ENCODE results near the gene HLCS. TPM values are rescaled to one million over a fixed set of nuclear protein-coding genes. Genes with fewer than 3 reads are reported as not detected.

HLCS gene
- total and polyA plus RNA-seq, 2 of the 4 experiments (the other 2 are of a cell fraction) = 10.6 to 21.0 TPM

DNA sequence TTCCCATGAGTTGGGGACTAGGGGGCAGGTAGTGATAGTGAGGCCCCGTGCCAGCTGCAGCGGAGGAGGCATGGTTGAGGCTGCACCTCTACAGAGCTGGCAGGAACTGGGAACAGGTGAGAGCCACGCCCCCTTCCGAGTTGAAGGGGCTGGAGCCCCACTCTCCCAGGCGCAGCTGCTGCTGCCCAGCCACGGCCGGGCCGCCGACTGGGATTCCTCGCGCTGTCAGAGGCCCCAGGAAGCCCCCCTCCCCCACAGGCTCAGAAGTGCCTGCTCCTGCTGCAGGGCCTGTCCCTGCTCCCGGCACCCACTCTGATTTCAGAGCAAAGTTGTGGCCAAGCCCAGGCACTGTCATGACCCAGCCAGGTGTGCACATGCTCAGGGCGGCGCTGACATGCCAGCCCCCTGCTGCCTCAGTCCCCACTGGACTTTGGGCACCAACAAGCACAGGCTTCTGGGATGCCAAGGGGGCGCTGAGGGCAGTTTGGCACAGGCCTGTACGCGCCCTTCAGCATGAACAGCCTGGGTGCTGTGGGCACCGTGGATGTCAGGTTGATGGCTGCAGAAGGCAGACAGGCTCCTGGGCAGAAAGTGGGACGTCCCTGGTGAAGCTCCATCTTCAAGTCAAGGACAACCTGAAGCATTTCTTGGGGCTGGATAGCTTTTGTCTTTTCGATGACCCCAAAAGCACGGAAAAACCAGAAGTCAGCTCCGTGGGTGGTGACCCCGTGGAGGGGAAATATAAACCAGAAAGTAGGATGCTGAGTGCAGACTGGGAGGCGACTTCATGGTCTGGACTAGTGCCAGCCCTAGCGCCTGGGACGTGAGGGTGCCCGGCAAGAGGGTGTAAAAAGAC, 146.1 kb downstream of the HLCS start (continued):
- TF ChIP-seq, protein P1, sequence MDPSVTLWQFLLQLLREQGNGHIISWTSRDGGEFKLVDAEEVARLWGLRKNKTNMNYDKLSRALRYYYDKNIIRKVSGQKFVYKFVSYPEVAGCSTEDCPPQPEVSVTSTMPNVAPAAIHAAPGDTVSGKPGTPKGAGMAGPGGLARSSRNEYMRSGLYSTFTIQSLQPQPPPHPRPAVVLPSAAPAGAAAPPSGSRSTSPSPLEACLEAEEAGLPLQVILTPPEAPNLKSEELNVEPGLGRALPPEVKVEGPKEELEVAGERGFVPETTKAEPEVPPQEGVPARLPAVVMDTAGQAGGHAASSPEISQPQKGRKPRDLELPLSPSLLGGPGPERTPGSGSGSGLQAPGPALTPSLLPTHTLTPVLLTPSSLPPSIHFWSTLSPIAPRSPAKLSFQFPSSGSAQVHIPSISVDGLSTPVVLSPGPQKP (IDR thresholded peaks at IDR 0.05; ENCODE audit: borderline replicate concordance, low read depth, low read length) = no peak
- TF ChIP-seq BHLHE40 (IDR thresholded peaks at IDR 0.05; ENCODE audit: low read depth, low read length) = no peak

DNA sequence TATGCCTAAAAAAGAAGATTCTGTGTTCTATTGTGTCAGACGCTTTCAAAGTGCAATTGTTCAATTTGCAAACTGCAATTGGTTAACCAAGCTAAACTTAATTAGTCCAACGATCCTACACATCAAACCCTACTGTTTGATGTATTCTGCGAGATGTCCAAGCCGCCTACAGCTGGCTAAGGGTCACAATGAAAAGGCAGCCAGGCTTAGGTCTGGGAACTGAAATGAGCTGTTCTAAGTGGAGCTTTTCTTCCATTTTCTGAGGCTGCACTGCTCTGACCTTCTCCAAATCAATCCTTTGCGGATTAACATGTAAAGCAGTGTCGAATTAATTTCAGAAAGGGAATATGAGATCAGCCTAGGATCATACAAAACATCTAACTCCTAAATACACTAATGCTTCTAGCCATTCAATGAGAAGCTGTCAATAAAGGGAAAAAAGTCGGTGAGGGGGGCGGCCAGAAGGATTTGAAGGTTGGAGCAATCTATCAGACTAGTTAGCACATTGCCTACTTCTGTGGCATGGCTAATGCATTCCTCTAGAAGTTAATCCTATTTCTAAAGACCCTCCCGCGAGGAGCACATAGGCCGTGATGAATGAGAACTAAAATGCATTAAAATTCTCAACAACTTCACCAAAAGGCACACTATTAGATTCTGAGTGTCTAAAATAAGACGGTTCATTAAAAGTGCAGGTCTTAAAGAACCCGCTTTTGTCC, 148.6 kb downstream of the HLCS start:
- Histone ChIP-seq H4K91ac (ENCODE audit: insufficient read depth, low read depth, low read length) (no peak overlapping the region), H3K23ac (ENCODE audit: low read depth, low read length) (no peak overlapping the region), H3K9me1 (ENCODE audit: insufficient read depth, low read length) (peaks cover 16% of the 10 kb centered on the region), H2BK5ac (ENCODE audit: low read depth, low read length, poor library complexity, severe bottlenecking) (no peak overlapping the region), H3K9me3 (ENCODE audit: control insufficient read depth, insufficient read depth, low read length) (no peaks in the 10 kb centered on the region), H2AK9ac (replicated peaks; ENCODE audit: low read depth, low read length, poor library complexity) (no peak overlapping the region), H4K8ac (ENCODE audit: low read depth in 2 of 2, low read length in 2 of 2) (no peak overlapping the region), H3K4me2 (ENCODE audit: low read depth, low read length) (no peak overlapping the region), H2BK20ac (ENCODE audit: low read depth, low read length) (no peak overlapping the region), H3K4me3 (ENCODE audit: insufficient read depth, low read depth, low read length) (no peak overlapping the region), H2AFZ (replicated peaks; ENCODE audit: low read length, poor library complexity) (no peak overlapping the region), H2AK5ac (ENCODE audit: low read depth, low read length) (no peak overlapping the region), H3K27ac (ENCODE audit: insufficient read depth, low read length) (no peak overlapping the region), H2BK15ac (ENCODE audit: low read depth, low read length) (no peak overlapping the region), H3K9ac (ENCODE audit: low read depth, low read length) (no peak overlapping the region), H4K5ac (ENCODE audit: low read depth, low read length) (no peak overlapping the region), H4K20me1 (ENCODE audit: insufficient read depth, low read length) (no peaks in the 10 kb centered on the region), H2BK120ac (ENCODE audit: low read depth, low read length) (no peak overlapping the region), H3K4me1 (ENCODE audit: control insufficient read depth, insufficient read depth, low read length) (peaks cover 7% of the 10 kb centered on the region; the same call in 1 of the 2 replicates), H3K56ac (ENCODE audit: extremely low read depth, insufficient read depth, low read length) (no peak overlapping the region), H3K18ac (ENCODE audit: low read depth, low read length) (no peak overlapping the region), H3K27me3 (ENCODE audit: control insufficient read depth, insufficient read depth, low read length) (no peaks in the 10 kb centered on the region), H3K79me1 (ENCODE audit: low read depth in 1 of 2, low read length in 2 of 2) (0 out of 4 replicates have a peak, but pooled peaks cover 0 to 4% of the 10 kb centered on the region in 2 experiments), H3K36me3 (ENCODE audit: control insufficient read depth, insufficient read depth, low read length) (no peaks in the 10 kb centered on the region), H3K4ac (ENCODE audit: low read depth, low read length) (no peak overlapping the region), H3K14ac (replicated peaks; ENCODE audit: low read depth, low read length) (no peak overlapping the region)
- intact Hi-C loops (cut with micrococcal nuclease) = no loop called here
- BruUV-seq (replicated peaks) = no TSS peak
- dilution Hi-C loops (cut with HindIII; ENCODE audit: low sequenced_read_pairs, unreplicated experiment) = no loop called here
- POLR2A ChIA-PET (ENCODE audit: unreplicated experiment) = no interaction called here
- ATAC-seq (ENCODE audit: low read depth) (no peak), DNase-seq (no peak)
- no CpG with 5 or more reads among the region's 13 CpGs for WGBS, 2 experiments (ENCODE audit: extremely low coverage in 2 of 2, insufficient read length in 1 of 2)
- CTCF ChIA-PET = no interaction called here
- in situ Hi-C loops (cut with MboI; ENCODE audit: low sequenced_read_pairs) = no loop called here
- TF ChIP-seq RCOR1 (IDR thresholded peaks at IDR 0.05; ENCODE audit: insufficient replicate concordance, low read length) (no peak), RAD21 (IDR thresholded peaks at IDR 0.05; ENCODE audit: low read length) (no peak), CHD1 (IDR thresholded peaks at IDR 0.05; ENCODE audit: low read depth, low read length) (no peak), MAZ (IDR thresholded peaks at IDR 0.05; ENCODE audit: borderline replicate concordance, low read depth, low read length) (no peak), RFX5 (IDR thresholded peaks at IDR 0.05; ENCODE audit: low read depth, low read length) (no peak)
- TF ChIP-seq, protein P1 (IDR thresholded peaks at IDR 0.05; ENCODE audit: borderline replicate concordance, low read depth, low read length) = no peak
- TF ChIP-seq, protein P2, sequence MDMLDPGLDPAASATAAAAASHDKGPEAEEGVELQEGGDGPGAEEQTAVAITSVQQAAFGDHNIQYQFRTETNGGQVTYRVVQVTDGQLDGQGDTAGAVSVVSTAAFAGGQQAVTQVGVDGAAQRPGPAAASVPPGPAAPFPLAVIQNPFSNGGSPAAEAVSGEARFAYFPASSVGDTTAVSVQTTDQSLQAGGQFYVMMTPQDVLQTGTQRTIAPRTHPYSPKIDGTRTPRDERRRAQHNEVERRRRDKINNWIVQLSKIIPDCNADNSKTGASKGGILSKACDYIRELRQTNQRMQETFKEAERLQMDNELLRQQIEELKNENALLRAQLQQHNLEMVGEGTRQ (IDR thresholded peaks at IDR 0.05; ENCODE audit: low read depth, low read length) = no peak

Measured in IMR-90 (cell line).